ENCODE results near the gene OR51G1. TPM values are rescaled to one million over a fixed set of nuclear protein-coding genes. Genes with fewer than 3 reads are reported as not detected.

Gene OR51G1
- polyA plus RNA-seq (2013, experiment 1 of 2), result not detected
- not detected for polyA plus RNA-seq (2013, experiment 2 of 2)

DNA sequence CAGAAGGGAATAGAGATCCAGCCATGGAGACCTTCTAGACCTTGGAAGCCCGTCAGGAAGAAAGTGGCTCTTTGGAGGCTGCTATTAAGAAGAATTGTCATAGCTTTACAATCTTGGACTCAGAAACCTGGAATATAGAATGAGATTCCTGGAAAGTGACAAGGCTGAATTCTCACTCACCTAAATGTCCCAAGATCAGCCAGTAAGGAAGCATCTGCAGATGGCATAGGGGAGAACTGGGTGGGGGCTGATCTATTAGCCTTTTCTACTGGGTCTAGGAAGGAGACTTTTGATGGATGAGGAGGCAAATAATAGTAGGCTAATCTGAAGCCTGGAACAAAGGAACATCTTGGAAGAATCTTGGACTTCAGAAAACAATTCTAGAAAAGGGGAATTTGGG lies at the start of gene OR51G1:
TSS of gene OR51G1 (minus strand) at position 101 of the 400 bp plus-strand sequence. CDS start at position 101, 0 bp downstream.
- Histone ChIP-seq H3K9ac (ENCODE audit: low read length) (no peak within 1 kb of the TSS), H3K4me1 (ENCODE audit: control insufficient read depth, insufficient read depth, low read depth, low read length) (no peaks in the 10 kb centered on the region), H2BK12ac (ENCODE audit: low read length in 2 of 2) (no peak within 1 kb of the TSS), H3K79me1 (replicated peaks; ENCODE audit: low read length, poor library complexity, severe bottlenecking) (no peaks in the 10 kb centered on the region), H3K4me2 (ENCODE audit: low read length, poor library complexity, severe bottlenecking) (no peak within 1 kb of the TSS), H3K27me3 (ENCODE audit: control insufficient read depth in 1 of 2, insufficient read depth in 1 of 2, low read length in 2 of 2) (peaks cover 0 to 3% of the 10 kb centered on the region in 2 experiments), H2AK5ac (ENCODE audit: low read length, severe bottlenecking) (no peak within 1 kb of the TSS), H4K8ac (ENCODE audit: low read length) (no peak within 1 kb of the TSS), H2AFZ (ENCODE audit: low read depth, low read length) (no peak within 1 kb of the TSS), H3K4me3 (ENCODE audit: insufficient read depth in 1 of 2, low read depth in 1 of 2, low read length in 2 of 2) (no peak within 1 kb of the TSS), H3K18ac (ENCODE audit: low read depth in 1 of 2, low read length in 2 of 2) (no peak within 1 kb of the TSS), H3K9me3 (ENCODE audit: control insufficient read depth, low read length) (no peaks in the 10 kb centered on the region), H3K4ac (ENCODE audit: low read depth in 1 of 2, low read length in 2 of 2) (no peak within 1 kb of the TSS), H3K36me3 (ENCODE audit: control insufficient read depth in 1 of 2, insufficient read depth in 2 of 2, low read depth in 1 of 2, low read length in 2 of 2) (no peaks in the 10 kb centered on the region), H2BK120ac (ENCODE audit: low read depth, low read length) (no peak within 1 kb of the TSS), H3K23ac (ENCODE audit: low read length in 2 of 2) (no peak within 1 kb of the TSS), H3K14ac (ENCODE audit: low read length in 2 of 2) (no peak within 1 kb of the TSS), H4K91ac (ENCODE audit: low read length) (no peak within 1 kb of the TSS), H2BK15ac (ENCODE audit: low read depth, poor library complexity, severe bottlenecking) (no peak within 1 kb of the TSS), H3K27ac (ENCODE audit: low read length, poor library complexity, severe bottlenecking) (no peak within 1 kb of the TSS), H2BK5ac (ENCODE audit: low read depth, low read length, poor library complexity, severe bottlenecking) (no peak within 1 kb of the TSS)
- DNase-seq, result no peak
- WGBS, result 58% methylated on average over 1 of the region's 1 CpG

- no peak overlapping the region for H3K9ac ChIP-seq (ENCODE audit: low read length)
- WGBS, result no CpG with 5 or more reads among the region's 1 CpG
- H3K14ac ChIP-seq (ENCODE audit: low read length in 2 of 2), result no peak overlapping the region
- no peaks in the 10 kb centered on the region for H3K9me3 ChIP-seq (ENCODE audit: control insufficient read depth, low read length)
- no peak overlapping the region for H3K4me2 ChIP-seq (ENCODE audit: low read length, poor library complexity, severe bottlenecking)
- no peak overlapping the region for H2AK5ac ChIP-seq (ENCODE audit: low read length, severe bottlenecking)
- no peak overlapping the region for H4K91ac ChIP-seq (ENCODE audit: low read length)
- H3K27me3 ChIP-seq (ENCODE audit: control insufficient read depth in 1 of 2, insufficient read depth in 1 of 2, low read length in 2 of 2), result no peaks in the 10 kb centered on the region
- H2BK12ac ChIP-seq (ENCODE audit: low read length in 2 of 2), result no peak overlapping the region
- no peak overlapping the region for H2BK5ac ChIP-seq (ENCODE audit: low read depth, low read length, poor library complexity, severe bottlenecking)
- peak; percentile 2 for DNase-seq
- no peak overlapping the region for H2AFZ ChIP-seq (ENCODE audit: low read depth, low read length)
- no peak overlapping the region for H2BK15ac ChIP-seq (ENCODE audit: low read depth, poor library complexity, severe bottlenecking)
- no peaks in the 10 kb centered on the region for H3K4me1 ChIP-seq (ENCODE audit: control insufficient read depth, insufficient read depth, low read depth, low read length)
- H2BK120ac ChIP-seq (ENCODE audit: low read depth, low read length), result no peak overlapping the region
- no peak overlapping the region for H3K18ac ChIP-seq (ENCODE audit: low read depth in 1 of 2, low read length in 2 of 2)
- no peaks in the 10 kb centered on the region for H3K36me3 ChIP-seq (ENCODE audit: control insufficient read depth in 1 of 2, insufficient read depth in 2 of 2, low read depth in 1 of 2, low read length in 2 of 2)
- H3K4me3 ChIP-seq (ENCODE audit: insufficient read depth in 1 of 2, low read depth in 1 of 2, low read length in 2 of 2), result no peak overlapping the region
- no peak overlapping the region for H3K27ac ChIP-seq (ENCODE audit: low read length, poor library complexity, severe bottlenecking)
- H4K8ac ChIP-seq (ENCODE audit: low read length), result no peak overlapping the region
- no peaks in the 10 kb centered on the region for H3K79me1 ChIP-seq (replicated peaks; ENCODE audit: low read length, poor library complexity, severe bottlenecking)
- no peak overlapping the region for H3K4ac ChIP-seq (ENCODE audit: low read depth in 1 of 2, low read length in 2 of 2)
- no peak overlapping the region for H3K23ac ChIP-seq (ENCODE audit: low read length in 2 of 2)
Observed at GRCh38 chr11:4962816-4963215, 38.7 kb upstream of the OR51G1 start.

DNA sequence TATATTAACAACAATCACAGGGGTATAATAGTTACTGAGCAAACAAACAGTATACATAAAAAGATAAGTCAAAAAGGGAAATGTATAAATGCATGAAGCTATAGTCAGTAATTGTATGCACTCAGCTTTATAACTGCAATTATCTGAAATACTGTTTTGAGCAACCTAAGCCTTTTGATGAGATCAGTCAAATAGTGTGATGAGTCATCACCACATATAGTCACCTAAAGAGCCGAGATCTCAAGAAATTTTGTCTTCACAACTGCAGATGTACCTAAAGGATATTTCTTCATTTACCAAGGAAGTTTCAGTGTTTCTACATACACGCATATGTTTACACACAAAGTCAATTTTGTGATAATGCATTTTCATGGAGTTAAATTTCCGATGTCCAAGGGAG lies 36.7 kb upstream of the OR51G1 start:
- H2BK12ac ChIP-seq (ENCODE audit: low read length in 2 of 2), result no peak overlapping the region
- no peak for DNase-seq
- H3K23ac ChIP-seq (ENCODE audit: low read length in 2 of 2), result no peak overlapping the region
- H3K79me1 ChIP-seq (replicated peaks; ENCODE audit: low read length, poor library complexity, severe bottlenecking), result no peaks in the 10 kb centered on the region
- no peaks in the 10 kb centered on the region for H3K36me3 ChIP-seq (ENCODE audit: control insufficient read depth in 1 of 2, insufficient read depth in 2 of 2, low read depth in 1 of 2, low read length in 2 of 2)
- no peak overlapping the region for H3K9ac ChIP-seq (ENCODE audit: low read length)
- H3K18ac ChIP-seq (ENCODE audit: low read depth in 1 of 2, low read length in 2 of 2), result no peak overlapping the region
- no peak overlapping the region for H2BK120ac ChIP-seq (ENCODE audit: low read depth, low read length)
- no peak overlapping the region for H2BK15ac ChIP-seq (ENCODE audit: low read depth, poor library complexity, severe bottlenecking)
- H3K4me1 ChIP-seq (ENCODE audit: control insufficient read depth, insufficient read depth, low read depth, low read length), result no peaks in the 10 kb centered on the region
- no peak overlapping the region for H3K4me2 ChIP-seq (ENCODE audit: low read length, poor library complexity, severe bottlenecking)
- no peak overlapping the region for H3K14ac ChIP-seq (ENCODE audit: low read length in 2 of 2)
- no peak overlapping the region for H3K27ac ChIP-seq (ENCODE audit: low read length, poor library complexity, severe bottlenecking)
- no peak overlapping the region for H2BK5ac ChIP-seq (ENCODE audit: low read depth, low read length, poor library complexity, severe bottlenecking)
- no peak overlapping the region for H4K91ac ChIP-seq (ENCODE audit: low read length)
- no peak overlapping the region for H3K4me3 ChIP-seq (ENCODE audit: insufficient read depth in 1 of 2, low read depth in 1 of 2, low read length in 2 of 2)
- no peak overlapping the region for H4K8ac ChIP-seq (ENCODE audit: low read length)
- H2AK5ac ChIP-seq (ENCODE audit: low read length, severe bottlenecking), result no peak overlapping the region
- H2AFZ ChIP-seq (ENCODE audit: low read depth, low read length), result no peak overlapping the region
- WGBS, result 79% methylated on average over 3 of the region's 3 CpGs
- H3K4ac ChIP-seq (ENCODE audit: low read depth in 1 of 2, low read length in 2 of 2), result no peak overlapping the region
- no peaks in the 10 kb centered on the region for H3K27me3 ChIP-seq (ENCODE audit: control insufficient read depth in 1 of 2, insufficient read depth in 1 of 2, low read length in 2 of 2)
- H3K9me3 ChIP-seq (ENCODE audit: control insufficient read depth, low read length), result no peaks in the 10 kb centered on the region

DNA sequence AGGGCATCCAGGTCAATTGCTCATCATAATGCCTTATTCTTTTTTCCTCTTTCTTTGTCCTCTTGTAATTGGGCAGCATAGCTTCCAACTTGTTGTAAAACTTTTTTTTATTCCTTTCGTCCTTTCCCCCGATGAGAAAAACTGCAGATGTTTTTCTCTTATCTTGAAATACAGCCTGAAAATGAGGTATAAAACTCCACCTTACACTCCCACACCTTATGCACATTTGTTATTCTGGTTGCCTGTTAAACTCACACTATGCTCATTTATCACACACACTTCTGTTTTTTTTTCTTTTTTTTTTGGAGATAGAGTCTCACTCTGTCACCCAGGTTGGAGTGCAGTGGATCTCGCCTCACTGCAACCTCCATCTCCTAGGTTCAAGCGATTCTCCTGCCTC lies 33.3 kb upstream of the OR51G1 start:
- no peak overlapping the region for H3K4me2 ChIP-seq (ENCODE audit: low read length, poor library complexity, severe bottlenecking)
- H4K8ac ChIP-seq (ENCODE audit: low read length), result no peak overlapping the region
- no peaks in the 10 kb centered on the region for H3K79me1 ChIP-seq (replicated peaks; ENCODE audit: low read length, poor library complexity, severe bottlenecking)
- H2BK120ac ChIP-seq (ENCODE audit: low read depth, low read length), result no peak overlapping the region
- WGBS, result 88% methylated on average over 4 of the region's 4 CpGs
- no peak overlapping the region for H3K18ac ChIP-seq (ENCODE audit: low read depth in 1 of 2, low read length in 2 of 2)
- H2AFZ ChIP-seq (ENCODE audit: low read depth, low read length), result no peak overlapping the region
- no peak overlapping the region for H2BK5ac ChIP-seq (ENCODE audit: low read depth, low read length, poor library complexity, severe bottlenecking)
- H3K4me1 ChIP-seq (ENCODE audit: control insufficient read depth, insufficient read depth, low read depth, low read length), result no peaks in the 10 kb centered on the region
- H3K27me3 ChIP-seq (ENCODE audit: control insufficient read depth in 1 of 2, insufficient read depth in 1 of 2, low read length in 2 of 2), result no peaks in the 10 kb centered on the region
- no peak overlapping the region for H3K23ac ChIP-seq (ENCODE audit: low read length in 2 of 2)
- no peak overlapping the region for H3K4ac ChIP-seq (ENCODE audit: low read depth in 1 of 2, low read length in 2 of 2)
- no peaks in the 10 kb centered on the region for H3K36me3 ChIP-seq (ENCODE audit: control insufficient read depth in 1 of 2, insufficient read depth in 2 of 2, low read depth in 1 of 2, low read length in 2 of 2)
- no peak overlapping the region for H2AK5ac ChIP-seq (ENCODE audit: low read length, severe bottlenecking)
- H3K27ac ChIP-seq (ENCODE audit: low read length, poor library complexity, severe bottlenecking), result no peak overlapping the region
- H3K14ac ChIP-seq (ENCODE audit: low read length in 2 of 2), result no peak overlapping the region
- no peak for DNase-seq
- H3K4me3 ChIP-seq (ENCODE audit: insufficient read depth in 1 of 2, low read depth in 1 of 2, low read length in 2 of 2), result no peak overlapping the region
- H3K9ac ChIP-seq (ENCODE audit: low read length), result no peak overlapping the region
- no peak overlapping the region for H2BK15ac ChIP-seq (ENCODE audit: low read depth, poor library complexity, severe bottlenecking)
- no peak overlapping the region for H2BK12ac ChIP-seq (ENCODE audit: low read length in 2 of 2)
- H4K91ac ChIP-seq (ENCODE audit: low read length), result no peak overlapping the region
- no peaks in the 10 kb centered on the region for H3K9me3 ChIP-seq (ENCODE audit: control insufficient read depth, low read length)
